ENCODE results near the gene SPOCK3. TPM values are rescaled to one million over a fixed set of nuclear protein-coding genes. Genes with fewer than 3 reads are reported as not detected.

Gene SPOCK3
- total RNA-seq, 2 donors from 2014 or later: 21.1 to 22.5 TPM

- H3K4me3 ChIP-seq (ENCODE audit: low read length): no peak overlapping the region
- H3K4me1 ChIP-seq (ENCODE audit: control insufficient read depth, insufficient read depth, low read length): no peaks in the 10 kb centered on the region
- peaks cover 34% of the 10 kb centered on the region for H3K9me3 ChIP-seq (ENCODE audit: control insufficient read depth, low read length)
- 84% methylated on average over 2 of the region's 2 CpGs; no CpG with 5 or more reads in 1 of the 2 experiments for WGBS, 2 experiments (ENCODE audit: insufficient coverage in 1 of 2, insufficient read length in 1 of 2)
- no peak overlapping the region for H3K27ac ChIP-seq (ENCODE audit: low read depth, low read length)
- Mint-ChIP-seq H3K27ac (no peak overlapping the region), H3K9me3 (peaks cover 33% of the 10 kb centered on the region), H3K4me3 (no peak overlapping the region), H3K4me1 (peaks cover 3% of the 10 kb centered on the region), H3K36me3 (ENCODE audit: low read depth) (peaks cover 2% of the 10 kb centered on the region), H3K27me3 (ENCODE audit: insufficient read depth) (no peaks in the 10 kb centered on the region)
- H3K27me3 ChIP-seq (ENCODE audit: control insufficient read depth, insufficient read depth, low read length, poor library complexity, severe bottlenecking): no peaks in the 10 kb centered on the region
- no peaks in the 10 kb centered on the region for H3K36me3 ChIP-seq (ENCODE audit: control insufficient read depth, insufficient read depth, low read length)
- no peak overlapping the region for H3K9ac ChIP-seq (ENCODE audit: extremely low read depth, low read length, poor library complexity, severe bottlenecking)
- TF ChIP-seq, protein P1, sequence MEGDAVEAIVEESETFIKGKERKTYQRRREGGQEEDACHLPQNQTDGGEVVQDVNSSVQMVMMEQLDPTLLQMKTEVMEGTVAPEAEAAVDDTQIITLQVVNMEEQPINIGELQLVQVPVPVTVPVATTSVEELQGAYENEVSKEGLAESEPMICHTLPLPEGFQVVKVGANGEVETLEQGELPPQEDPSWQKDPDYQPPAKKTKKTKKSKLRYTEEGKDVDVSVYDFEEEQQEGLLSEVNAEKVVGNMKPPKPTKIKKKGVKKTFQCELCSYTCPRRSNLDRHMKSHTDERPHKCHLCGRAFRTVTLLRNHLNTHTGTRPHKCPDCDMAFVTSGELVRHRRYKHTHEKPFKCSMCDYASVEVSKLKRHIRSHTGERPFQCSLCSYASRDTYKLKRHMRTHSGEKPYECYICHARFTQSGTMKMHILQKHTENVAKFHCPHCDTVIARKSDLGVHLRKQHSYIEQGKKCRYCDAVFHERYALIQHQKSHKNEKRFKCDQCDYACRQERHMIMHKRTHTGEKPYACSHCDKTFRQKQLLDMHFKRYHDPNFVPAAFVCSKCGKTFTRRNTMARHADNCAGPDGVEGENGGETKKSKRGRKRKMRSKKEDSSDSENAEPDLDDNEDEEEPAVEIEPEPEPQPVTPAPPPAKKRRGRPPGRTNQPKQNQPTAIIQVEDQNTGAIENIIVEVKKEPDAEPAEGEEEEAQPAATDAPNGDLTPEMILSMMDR (conservative IDR thresholded peaks at IDR 0.05): no peak
- no peak for DNase-seq
Measured at GRCh38 chr4:166965562-166965961, 268.7 kb downstream of the SPOCK3 start.

DNA sequence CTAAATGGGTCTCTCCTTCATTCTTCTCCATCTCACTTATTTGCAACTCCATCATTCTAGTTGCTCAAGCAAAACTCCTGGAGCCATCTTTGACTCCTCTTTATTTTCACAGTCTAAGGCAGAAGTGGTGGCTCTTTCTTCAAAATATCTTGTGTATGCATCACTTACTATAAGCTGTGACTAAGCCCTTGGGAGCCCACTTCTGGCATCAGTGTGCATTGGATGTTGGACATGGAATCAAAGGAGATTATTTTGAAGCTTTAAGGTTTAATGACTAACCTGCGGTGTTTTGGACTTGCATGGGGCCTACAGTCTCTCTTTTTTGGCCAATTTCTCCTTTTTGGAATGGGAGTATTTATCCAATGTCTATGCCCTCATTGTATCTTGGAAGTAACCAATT, 276.8 kb downstream of the SPOCK3 start:
- no peak overlapping the region for H3K27ac Mint-ChIP-seq
- H3K27ac ChIP-seq (ENCODE audit: low read depth, low read length): no peak overlapping the region
- H3K36me3 ChIP-seq (ENCODE audit: control insufficient read depth, insufficient read depth, low read length): no peaks in the 10 kb centered on the region
- peaks cover 13% of the 10 kb centered on the region for H3K9me3 Mint-ChIP-seq
- H3K9ac ChIP-seq (ENCODE audit: extremely low read depth, low read length, poor library complexity, severe bottlenecking): no peak overlapping the region
- peaks cover 1% of the 10 kb centered on the region for H3K36me3 Mint-ChIP-seq (ENCODE audit: low read depth)
- H3K4me1 Mint-ChIP-seq: peaks cover 8% of the 10 kb centered on the region
- DNase-seq: no peak
- no peaks in the 10 kb centered on the region for H3K27me3 Mint-ChIP-seq (ENCODE audit: insufficient read depth)
- H3K4me3 Mint-ChIP-seq: no peak overlapping the region
- no peak overlapping the region for H3K4me3 ChIP-seq (ENCODE audit: low read length)
- H3K27me3 ChIP-seq (ENCODE audit: control insufficient read depth, insufficient read depth, low read length, poor library complexity, severe bottlenecking): no peaks in the 10 kb centered on the region
- 93% methylated on average over 1 of the region's 1 CpG; no CpG with 5 or more reads in 1 of the 2 experiments for WGBS, 2 experiments (ENCODE audit: insufficient coverage in 1 of 2, insufficient read length in 1 of 2)
- no peaks in the 10 kb centered on the region for H3K4me1 ChIP-seq (ENCODE audit: control insufficient read depth, insufficient read depth, low read length)
- TF ChIP-seq, protein P1 (conservative IDR thresholded peaks at IDR 0.05): no peak
- peaks cover 10% of the 10 kb centered on the region for H3K9me3 ChIP-seq (ENCODE audit: control insufficient read depth, low read length)

- H3K27me3 ChIP-seq (ENCODE audit: control insufficient read depth, insufficient read depth, low read length, poor library complexity, severe bottlenecking): no peaks in the 10 kb centered on the region
- Mint-ChIP-seq H3K4me3 (no peak overlapping the region), H3K4me1 (peaks cover 8% of the 10 kb centered on the region), H3K27ac (no peak overlapping the region), H3K36me3 (ENCODE audit: low read depth) (peaks cover 1% of the 10 kb centered on the region), H3K9me3 (peaks cover 14% of the 10 kb centered on the region), H3K27me3 (ENCODE audit: insufficient read depth) (no peaks in the 10 kb centered on the region)
- WGBS, 2 experiments (ENCODE audit: insufficient coverage in 1 of 2, insufficient read length in 1 of 2): 89 to 100% methylated on average over 1 to 2 of the region's 2 CpGs
- H3K36me3 ChIP-seq (ENCODE audit: control insufficient read depth, insufficient read depth, low read length): no peaks in the 10 kb centered on the region
- H3K9me3 ChIP-seq (ENCODE audit: control insufficient read depth, low read length): peaks cover 10% of the 10 kb centered on the region
- TF ChIP-seq, protein P1 (conservative IDR thresholded peaks at IDR 0.05): no peak
- H3K4me3 ChIP-seq (ENCODE audit: low read length): no peak overlapping the region
- DNase-seq: no peak
- H3K9ac ChIP-seq (ENCODE audit: extremely low read depth, low read length, poor library complexity, severe bottlenecking): no peak overlapping the region
- H3K27ac ChIP-seq (ENCODE audit: low read depth, low read length): no peak overlapping the region
- no peaks in the 10 kb centered on the region for H3K4me1 ChIP-seq (ENCODE audit: control insufficient read depth, insufficient read depth, low read length)
Measured at GRCh38 chr4:166956484-166956883, 277.8 kb downstream of the SPOCK3 start.
